GM21619 (cell line): ENCODE results near the gene PSMA3.

Experiments used
- ATAC-seq: cut with Tn5 transposase; IDR thresholded peaks from one replicate; pipeline ENCODE4 v1.9.1; 2021; ENCODE audit not compliant: unreplicated experiment

Gene PSMA3

GRCh38 chr14:58298477-58299400 lies 54.1 kb downstream of the PSMA3 start, which contains the start of gene ARID4A:
Gene ARID4A (plus strand): TSS chr14:58298555. CDS start chr14:58299855, 1,300 bp downstream.
- ATAC-seq: no peak

- no peak for ATAC-seq
Measured at GRCh38 chr14:58299401-58300330, 55.0 kb downstream of the PSMA3 start.

- no peak for ATAC-seq
Measured at GRCh38 chr14:58301416-58301815, 56.8 kb downstream of the PSMA3 start.

- ATAC-seq: no peak
Measured at GRCh38 chr14:58305730-58306129, 61.1 kb downstream of the PSMA3 start.

- no peak for ATAC-seq
Measured at GRCh38 chr14:58307597-58308316, 63.1 kb downstream of the PSMA3 start.

- no peak for ATAC-seq
Measured at GRCh38 chr14:58309086-58309485, 64.4 kb downstream of the PSMA3 start.

GRCh38 chr14:58313699-58314098 lies 69.1 kb downstream of the PSMA3 start:
- ATAC-seq: no peak

DNA sequence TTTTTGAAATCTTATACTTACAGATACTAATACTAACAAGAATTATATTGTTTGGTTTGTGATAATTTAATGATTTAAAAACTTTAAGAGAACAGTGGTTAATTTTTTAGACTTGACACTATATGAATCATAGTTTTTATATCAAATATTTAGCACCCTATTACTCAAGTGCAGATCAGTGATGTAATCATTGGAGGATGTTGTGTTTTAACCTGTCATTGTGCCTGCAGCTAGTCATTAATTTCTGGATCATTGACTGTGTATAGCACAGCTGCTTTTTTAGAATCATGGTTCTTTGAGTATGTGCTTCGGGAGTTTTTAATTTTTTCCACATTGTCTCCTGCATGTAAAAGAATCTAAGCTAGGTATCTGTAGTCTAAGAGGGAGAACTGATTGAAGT lies 71.0 kb downstream of the PSMA3 start:
- ATAC-seq: no peak
